H54 (cell line): Measurements from ENCODE around the gene TBC1D3L.
"Not testable (repeated sequence)": the region's sequence is repeated elsewhere in the genome, so short reads cannot be mapped to it uniquely, and the experiment has no call there.

Experiments used
- DNase-seq: peaks from one replicate; pipeline ENCODE4 v3.0.0; 2011; ENCODE audit warnings: low spot score, mixed read lengths; ENCODE audit not compliant: insufficient read length
- FAIRE-seq: peaks from 3 replicates; lab custom pipeline; 2011; peaks lifted over from hg19 to GRCh38; lab: Jason Lieb, UNC

TBC1D3L gene

GRCh38 chr17:37988960-37989359 lies at the start of gene TBC1D3L:
Gene TBC1D3L (minus strand): TSS chr17:37989060. CDS start chr17:37987520, 1,540 bp downstream.
- not testable (repeated sequence) for DNase-seq, FAIRE-seq

- DNase-seq, FAIRE-seq: not testable (repeated sequence)
These were observed 14.8 kb upstream of the TBC1D3L start, which contains the start of gene TBC1D3D for GRCh38 chr17:38003676-38004075. Gene TBC1D3D (plus strand): TSS chr17:38003976. CDS start chr17:38005561, 1,585 bp downstream.
